HepG2 (cell line): ENCODE measurements around the gene C4B. TPM values are rescaled to one million over a fixed set of nuclear protein-coding genes. Genes with fewer than 3 reads are reported as not detected.
A peak's percentile ranks its signal among the peaks of the same experiment; 100 is the strongest.

Experiments
- ATAC-seq: fragments of 200-7000 bp; cut with Tn5 transposase; 3 replicates; pipeline ENCODE4 v1.9.1; 2020; ENCODE audit warnings: mild to moderate bottlenecking, moderate library complexity
- BruUV-seq: library from RNA; stranded (reverse); fragments of 400-500 nt; replicated peaks from 2 replicates; lab custom pipeline; 2021; lab: Mats Ljungman, UMichigan
- CTCF ChIA-PET: fragments of 300-600 bp; formaldehyde crosslinking; extraction: SDS; loops from one replicate; lab custom pipeline; 2021; ENCODE audit warnings: low total read pairs, inconsistent platforms, low intra/inter-chr PET ratio; lab: Yijun Ruan, JAX
- POLR2A ChIA-PET: fragments of 350-600 bp; sonication (Branson Sonifier 250); formaldehyde crosslinking; loops from one replicate; lab custom pipeline; 2020; ENCODE audit warnings: antibody characterized with exemption, inconsistent platforms; lab: Yijun Ruan, JAX
- DNase-seq: peaks from one replicate; pipeline ENCODE4 v3.0.0-alpha.2; 2015; ENCODE audit warnings: low spot score
- FAIRE-seq: peaks from 3 replicates; lab custom pipeline; 2011; peaks lifted over from hg19 to GRCh38; lab: Jason Lieb, UNC
- H2AFZ ChIP-seq: one replicate; pipeline ENCODE4 v1.6.1; 2011; ENCODE audit warnings: low read length, inconsistent platforms
- H3K27ac ChIP-seq: fragments of 300-600 bp; 3 replicates; pipeline ENCODE4 v1.8.0; 2011; ENCODE audit warnings: mixed run types, mild to moderate bottlenecking, mixed read lengths, low read length, inconsistent platforms; ENCODE audit not compliant: insufficient read depth; ENCODE audit errors: extremely low read length
- H3K27me3 ChIP-seq, 2 experiments: fragments of 200-600 bp in 1 of 2; 2 replicates in 1 of 2; 3 replicates in 1 of 2; pipeline versions ENCODE4 v1.6.0 to v1.8.0; 2011; ENCODE audit warnings: low read length in 2 of 2, mild to moderate bottlenecking in 2 of 2, moderate library complexity in 2 of 2, inconsistent platforms in 1 of 2; ENCODE audit not compliant: insufficient read depth in 2 of 2, control insufficient read depth in 1 of 2
- H3K36me3 ChIP-seq, 2 experiments: fragments of 200-600 bp in 1 of 2; replicated peaks in 1 of 2; 2 replicates in 1 of 2; 3 replicates in 1 of 2; pipeline versions ENCODE4 v1.5.1 to v1.8.0; 2011; ENCODE audit warnings: low read length in 2 of 2, inconsistent platforms in 1 of 2; ENCODE audit not compliant: insufficient read depth in 2 of 2, control insufficient read depth in 1 of 2
- H3K4me1 ChIP-seq: 2 replicates; pipeline ENCODE4 v1.5.1; 2012; ENCODE audit warnings: low read length, inconsistent platforms; ENCODE audit not compliant: insufficient read depth
- H3K4me2 ChIP-seq: 2 replicates; pipeline ENCODE4 v1.6.0; 2011; ENCODE audit warnings: low read depth, low read length, inconsistent platforms
- H3K4me3 ChIP-seq, 3 experiments: fragments of 200-600 bp in 1 of 3; sonication (generic), shearing (Covaris generic) in 1 of 3; replicated peaks in 1 of 3; 2 replicates each; pipeline ENCODE4 v1.5.1; 2011 to 2016; ENCODE audit warnings: low read length in 3 of 3, inconsistent platforms in 2 of 3, low read depth in 2 of 3, mild to moderate bottlenecking in 2 of 3, control low read depth in 1 of 3, mixed read lengths in 1 of 3; ENCODE audit not compliant: insufficient read depth in 1 of 3
- H3K79me2 ChIP-seq: one replicate; pipeline ENCODE4 v1.6.1; 2011; ENCODE audit warnings: low read length, inconsistent platforms; ENCODE audit not compliant: insufficient read depth
- H3K9ac ChIP-seq: 2 replicates; pipeline ENCODE4 v1.6.0; 2011; ENCODE audit warnings: mild to moderate bottlenecking, low read depth, low read length, inconsistent platforms; ENCODE audit not compliant: insufficient read depth
- H3K9me3 ChIP-seq: 2 replicates; pipeline ENCODE4 v1.5.1; 2012; ENCODE audit warnings: mild to moderate bottlenecking, low read length
- H4K20me1 ChIP-seq: 2 replicates; pipeline ENCODE4 v1.6.0; 2011; ENCODE audit warnings: inconsistent platforms, mild to moderate bottlenecking, low read length, moderate library complexity; ENCODE audit not compliant: insufficient read depth
- AGO2 ChIP-seq: fragments of 200-400 bp; formaldehyde crosslinking; optimal IDR thresholded peaks from 2 replicates; pipeline ENCODE3; 2017; ENCODE audit warnings: mild to moderate bottlenecking, low read depth, low read length, moderate library complexity
- ETV5 ChIP-seq: IDR thresholded peaks from 2 replicates; pipeline ENCODE4 v1.6.1; 2018; ENCODE audit warnings: missing biosample characterization, missing genetic modification reagents, inconsistent platforms, borderline replicate concordance
- HNRNPK ChIP-seq: fragments of 200-400 bp; formaldehyde crosslinking; IDR thresholded peaks from 2 replicates; pipeline ENCODE4 v1.6.1; 2018; ENCODE audit warnings: low read length, low read depth, moderate library complexity, mild to moderate bottlenecking; ENCODE audit not compliant: poor library complexity, severe bottlenecking
- POLR2A ChIP-seq, 2 experiments: IDR thresholded peaks; 2 replicates each; pipeline ENCODE4 v1.6.1; 2011; ENCODE audit warnings: low read depth in 2 of 2, low read length in 2 of 2, mild to moderate bottlenecking in 1 of 2, moderate library complexity in 1 of 2; ENCODE audit not compliant: insufficient read depth in 1 of 2
- RBAK ChIP-seq: sonication (generic); formaldehyde crosslinking; IDR thresholded peaks from 2 replicates; pipeline ENCODE4 v1.5.1; 2020; ENCODE audit warnings: mild to moderate bottlenecking, missing genetic modification reagents
- SSRP1 ChIP-seq: IDR thresholded peaks from 2 replicates; pipeline ENCODE4 v1.6.1; 2016; ENCODE audit warnings: control low read depth
- TEAD2 ChIP-seq: sonication (generic); formaldehyde crosslinking; IDR thresholded peaks from 2 replicates; pipeline ENCODE4 v1.9.0; 2021; ENCODE audit warnings: missing genetic modification reagents
- ZFP82 ChIP-seq: sonication (generic); formaldehyde crosslinking; IDR thresholded peaks from 2 replicates; pipeline ENCODE4 v1.5.1; 2020; ENCODE audit warnings: mild to moderate bottlenecking, missing genetic modification reagents, borderline replicate concordance
- ZNF570 ChIP-seq: sonication (generic); formaldehyde crosslinking; IDR thresholded peaks from 2 replicates; pipeline ENCODE4 v1.4.0; 2020; ENCODE audit warnings: mild to moderate bottlenecking, missing genetic modification reagents, borderline replicate concordance
- WGBS: methylation state at CpG from one replicate; pipeline ENCODE4 v1.1.6; 2017; ENCODE audit warnings: low lambda C conversion rate; 5-methylcytosine and 5-hydroxymethylcytosine counted together
- in situ Hi-C: cut with HindIII; loops from 2 replicates; pipeline ENCODE4 v1.10.0; 2017; ENCODE audit warnings: low pct_unique_long_range_greater_than_20kb; ENCODE audit not compliant: extremely low pct_ligation_motif_present
- intact Hi-C: fragments of 100-400 bp; cut with micrococcal nuclease; formaldehyde crosslinking; loops from one replicate; pipeline ENCODE4 v1.10.0; 2022; ENCODE audit not compliant: unreplicated experiment
- polyA plus RNA-seq, 8 experiments: library from polyadenylated mRNA; depleted of rRNA in 3 of 8; stranded (reverse) in 7 of 8; unstranded in 1 of 8; fragments of >200 nt; fragmentation: Illumina TruSeq in 4 of 8; extraction: Trizol in 4 of 8; gene quantifications; 2 replicates each; pipeline versions ENCODE4 v1.2.1 to v1.2.3, GENCODE V29; 2011 to 2016; ENCODE audit warnings: low read depth in 4 of 8, missing spikeins in 1 of 8, mixed read lengths in 1 of 8; ENCODE audit not compliant: insufficient read depth in 1 of 8
- total RNA-seq, 5 experiments: library from RNA; depleted of rRNA; stranded (reverse); fragments of >200 nt; fragmentation: Illumina TruSeq; extraction: Trizol; gene quantifications; 2 replicates each; pipeline ENCODE4 v1.2.3, GENCODE V29; 2016; ENCODE audit warnings: low read depth in 1 of 5
- TF ChIP-seq, protein P1 (sequence below): sonication (generic); formaldehyde crosslinking; IDR thresholded peaks from 2 replicates; pipeline ENCODE4 v1.4.0; 2020; ENCODE audit warnings: missing genetic modification reagents, mild to moderate bottlenecking, borderline replicate concordance

The C4B gene
- total and polyA plus RNA-seq, 2 of the 13 experiments (the other 11 are each of a cell fraction or from before 2014, with no cell fraction given): 167 to 538 TPM

DNA sequence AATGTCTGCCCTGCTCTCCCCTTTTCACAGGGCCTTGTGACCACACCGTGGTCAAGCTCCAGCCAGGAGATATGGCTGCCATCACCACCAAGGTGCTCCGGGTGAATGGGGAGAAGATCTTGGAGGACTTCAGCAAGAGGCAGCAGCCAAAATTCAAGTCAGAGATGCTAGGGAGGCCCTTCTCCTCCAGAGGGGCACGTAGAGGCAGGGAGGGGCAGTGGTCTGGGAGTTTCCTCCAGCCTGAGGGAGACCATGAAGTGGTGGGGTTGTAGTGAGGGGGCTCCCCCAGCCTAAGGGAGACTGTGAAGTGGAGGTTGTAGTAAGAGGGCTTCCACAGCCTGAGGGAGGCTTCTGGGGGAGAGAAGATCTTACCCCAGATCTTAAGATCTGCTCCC is 46.7 kb upstream of the C4B start:
- ATAC-seq (no peak), FAIRE-seq (no peak), DNase-seq (no peak)
- no peak overlapping the region for H3K4me3 ChIP-seq
- in situ Hi-C loops (no loop called here), intact Hi-C loops (no loop called here)
- POLR2A ChIA-PET: interaction anchor here (0.5 to 6.1 kb wide), 3 partner anchors 8 to 329 kb away, joined by 3 to 142 read pairs (median 3); partner anchors contain the start of genes NELFE and SKIC2
- no peaks in the 10 kb centered on the region for H3K9me3 ChIP-seq
- WGBS: 95% methylated on average over 3 of the region's 3 CpGs
- H2AFZ ChIP-seq: no peak overlapping the region
- H3K9ac ChIP-seq: no peak overlapping the region
- CTCF ChIA-PET: no interaction called here
- peaks cover 46 to 70% of the 10 kb centered on the region in 2 experiments for H3K36me3 ChIP-seq
- peaks cover 20% of the 10 kb centered on the region for H3K4me1 ChIP-seq
- H3K27ac ChIP-seq: no peak overlapping the region
- no peaks in the 10 kb centered on the region; a peak in 1 of 5 replicates for H3K27me3 ChIP-seq
- H4K20me1 ChIP-seq: no peaks in the 10 kb centered on the region
- no TSS peak for BruUV-seq
- peaks cover 11% of the 10 kb centered on the region for H3K79me2 ChIP-seq
- no peak overlapping the region for H3K4me2 ChIP-seq
- TF ChIP-seq TEAD2 (CRISPR knock-in tag): no peak
- no peak for TF ChIP-seq ETV5 (CRISPR knock-in tag)
- no peak for TF ChIP-seq ZFP82

DNA sequence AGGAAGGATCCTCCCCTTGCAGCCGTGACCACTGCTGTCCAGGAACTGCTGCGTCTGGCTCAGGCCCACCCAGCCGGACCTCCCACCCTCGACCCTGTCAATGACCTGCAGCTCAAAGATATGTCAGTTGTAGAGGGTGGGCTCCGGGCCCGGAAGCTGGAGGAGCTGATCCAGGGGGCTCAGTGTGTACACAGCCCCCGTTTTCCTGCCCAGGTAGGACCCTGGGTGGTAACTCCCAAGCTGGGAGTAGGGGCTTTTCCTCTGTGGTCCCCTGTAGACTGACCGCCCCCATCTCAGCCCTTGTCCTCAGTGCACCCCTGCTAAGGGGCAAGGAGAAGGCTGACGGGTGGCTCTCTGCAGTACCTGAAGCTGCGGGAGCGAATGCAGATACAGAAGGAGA is 46.3 kb upstream of the C4B start:
- Histone ChIP-seq H3K4me2 (no peak overlapping the region), H3K79me2 (peaks cover 15% of the 10 kb centered on the region), H3K36me3 (peaks cover 44 to 66% of the 10 kb centered on the region in 2 experiments), H3K9me3 (no peaks in the 10 kb centered on the region), H3K27ac (no peak overlapping the region), H4K20me1 (no peaks in the 10 kb centered on the region), H3K27me3 (no peaks in the 10 kb centered on the region; a peak in 1 of 5 replicates), H2AFZ (no peak overlapping the region), H3K9ac (no peak overlapping the region), H3K4me1 (peaks cover 24% of the 10 kb centered on the region), H3K4me3 (no peak overlapping the region)
- ChIA-PET CTCF (no interaction called here), POLR2A (interaction anchor here (0.5 to 6.1 kb wide), 4 partner anchors 8 to 329 kb away, joined by 3 to 142 read pairs (median 3); partner anchors contain the start of genes CFB, NELFE and SKIC2)
- no peak for FAIRE-seq
- intact Hi-C loops: no loop called here
- WGBS: 96% methylated on average over 8 of the region's 11 CpGs
- TF ChIP-seq AGO2: peak; percentile 16
- no peak for TF ChIP-seq RBAK (CRISPR knock-in tag)
- no peak for TF ChIP-seq SSRP1
- TF ChIP-seq ZNF570: no peak
- no peak for TF ChIP-seq HNRNPK
- TF ChIP-seq, protein P1, sequence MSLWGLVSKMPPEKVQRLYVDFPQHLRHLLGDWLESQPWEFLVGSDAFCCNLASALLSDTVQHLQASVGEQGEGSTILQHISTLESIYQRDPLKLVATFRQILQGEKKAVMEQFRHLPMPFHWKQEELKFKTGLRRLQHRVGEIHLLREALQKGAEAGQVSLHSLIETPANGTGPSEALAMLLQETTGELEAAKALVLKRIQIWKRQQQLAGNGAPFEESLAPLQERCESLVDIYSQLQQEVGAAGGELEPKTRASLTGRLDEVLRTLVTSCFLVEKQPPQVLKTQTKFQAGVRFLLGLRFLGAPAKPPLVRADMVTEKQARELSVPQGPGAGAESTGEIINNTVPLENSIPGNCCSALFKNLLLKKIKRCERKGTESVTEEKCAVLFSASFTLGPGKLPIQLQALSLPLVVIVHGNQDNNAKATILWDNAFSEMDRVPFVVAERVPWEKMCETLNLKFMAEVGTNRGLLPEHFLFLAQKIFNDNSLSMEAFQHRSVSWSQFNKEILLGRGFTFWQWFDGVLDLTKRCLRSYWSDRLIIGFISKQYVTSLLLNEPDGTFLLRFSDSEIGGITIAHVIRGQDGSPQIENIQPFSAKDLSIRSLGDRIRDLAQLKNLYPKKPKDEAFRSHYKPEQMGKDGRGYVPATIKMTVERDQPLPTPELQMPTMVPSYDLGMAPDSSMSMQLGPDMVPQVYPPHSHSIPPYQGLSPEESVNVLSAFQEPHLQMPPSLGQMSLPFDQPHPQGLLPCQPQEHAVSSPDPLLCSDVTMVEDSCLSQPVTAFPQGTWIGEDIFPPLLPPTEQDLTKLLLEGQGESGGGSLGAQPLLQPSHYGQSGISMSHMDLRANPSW (CRISPR knock-in tag): no peak
- peak in 1 of 2 experiments; percentile 30; a peak in 1 of 4 replicates for TF ChIP-seq POLR2A (IDR thresholded peaks at IDR 0.05; ENCODE audit: insufficient read depth in 1 of 2, low read depth in 2 of 2, low read length in 2 of 2)
- in situ Hi-C loops: no loop called here
- BruUV-seq: no TSS peak
- no peak for DNase-seq
- no peak for ATAC-seq
